HepG2 (cell line): ENCODE results near the gene UNC93A. TPM values are rescaled to one million over a fixed set of nuclear protein-coding genes. Genes with fewer than 3 reads are reported as not detected.

Experiments
- FOXM1 ChIP-seq: sonication (generic); formaldehyde crosslinking; IDR thresholded peaks from 2 replicates; pipeline ENCODE4 v1.5.0; 2020; ENCODE audit warnings: missing genetic modification reagents
- IRF2 ChIP-seq: IDR thresholded peaks from 2 replicates; pipeline ENCODE4 v1.6.1; 2018; ENCODE audit warnings: missing genetic modification reagents, missing compliant biosample characterization
- POLR2A ChIP-seq, 2 experiments: IDR thresholded peaks; 2 replicates each; pipeline ENCODE4 v1.6.1; 2011; ENCODE audit warnings: low read depth in 2 of 2, low read length in 2 of 2, mild to moderate bottlenecking in 1 of 2, moderate library complexity in 1 of 2; ENCODE audit not compliant: insufficient read depth in 1 of 2
- SP5 ChIP-seq: IDR thresholded peaks from 2 replicates; pipeline ENCODE4 v1.6.1; 2016; ENCODE audit warnings: low read depth, borderline replicate concordance
- SRY ChIP-seq: sonication (generic); formaldehyde crosslinking; IDR thresholded peaks from 2 replicates; pipeline ENCODE4 v1.8.0; 2022; ENCODE audit warnings: mild to moderate bottlenecking, missing genetic modification reagents
- ZFP1 ChIP-seq: IDR thresholded peaks from 2 replicates; pipeline ENCODE4 v1.6.1; 2016
- ZFP82 ChIP-seq: sonication (generic); formaldehyde crosslinking; IDR thresholded peaks from 2 replicates; pipeline ENCODE4 v1.5.1; 2020; ENCODE audit warnings: mild to moderate bottlenecking, missing genetic modification reagents, borderline replicate concordance
- ZNF12 ChIP-seq: sonication (generic); formaldehyde crosslinking; IDR thresholded peaks from 2 replicates; pipeline ENCODE4 v1.5.0; 2020; ENCODE audit warnings: missing genetic modification reagents
- ZNF282 ChIP-seq: fragments of 450-650 bp; IDR thresholded peaks from 2 replicates; pipeline ENCODE4 v1.6.1; 2018; ENCODE audit not compliant: partially characterized antibody
- ZNF382 ChIP-seq: sonication (generic); formaldehyde crosslinking; IDR thresholded peaks from 2 replicates; pipeline ENCODE4 v1.5.0; 2020; ENCODE audit warnings: missing genetic modification reagents, mild to moderate bottlenecking, borderline replicate concordance
- ZNF451 ChIP-seq: sonication (generic); formaldehyde crosslinking; IDR thresholded peaks from 2 replicates; pipeline ENCODE4 v1.5.0; 2020; ENCODE audit warnings: mild to moderate bottlenecking, missing genetic modification reagents
- ZNF501 ChIP-seq: sonication (generic); formaldehyde crosslinking; IDR thresholded peaks from 2 replicates; pipeline ENCODE4 v1.5.1; 2020; ENCODE audit warnings: mild to moderate bottlenecking, moderate library complexity, missing genetic modification reagents
- polyA plus RNA-seq, 8 experiments: library from polyadenylated mRNA; depleted of rRNA in 3 of 8; stranded (reverse) in 7 of 8; unstranded in 1 of 8; fragments of >200 nt; fragmentation: Illumina TruSeq in 4 of 8; extraction: Trizol in 4 of 8; gene quantifications; 2 replicates each; pipeline versions ENCODE4 v1.2.1 to v1.2.3, GENCODE V29; 2011 to 2016; ENCODE audit warnings: low read depth in 4 of 8, missing spikeins in 1 of 8, mixed read lengths in 1 of 8; ENCODE audit not compliant: insufficient read depth in 1 of 8
- total RNA-seq, 5 experiments: library from RNA; depleted of rRNA; stranded (reverse); fragments of >200 nt; fragmentation: Illumina TruSeq; extraction: Trizol; gene quantifications; 2 replicates each; pipeline ENCODE4 v1.2.3, GENCODE V29; 2016; ENCODE audit warnings: low read depth in 1 of 5
- TF ChIP-seq, protein P1 (sequence below): sonication (generic); formaldehyde crosslinking; conservative IDR thresholded peaks from 2 replicates; pipeline ENCODE4 v1.4.0; 2020; ENCODE audit warnings: missing genetic modification reagents
- TF ChIP-seq, protein P2 (sequence below): sonication (generic); formaldehyde crosslinking; conservative IDR thresholded peaks from 2 replicates; pipeline ENCODE4 v1.4.0; 2020; ENCODE audit warnings: missing genetic modification reagents
- TF ChIP-seq, protein P3 (sequence below): sonication (generic); formaldehyde crosslinking; IDR thresholded peaks from 2 replicates; pipeline ENCODE4 v1.9.0; 2021; ENCODE audit warnings: missing genetic modification reagents, borderline replicate concordance
- TF ChIP-seq, protein P4 (sequence below): sonication (generic); formaldehyde crosslinking; IDR thresholded peaks from 2 replicates; pipeline ENCODE4 v1.4.0; 2020; ENCODE audit warnings: mild to moderate bottlenecking, missing genetic modification reagents, borderline replicate concordance
- TF ChIP-seq, protein P5 (sequence below): sonication (generic); formaldehyde crosslinking; IDR thresholded peaks from 2 replicates; pipeline ENCODE4 v1.5.0; 2020; ENCODE audit warnings: missing genetic modification reagents
- TF ChIP-seq, protein P6 (sequence below): sonication (generic); formaldehyde crosslinking; conservative IDR thresholded peaks from 2 replicates; pipeline ENCODE4 v1.8.1; 2023; ENCODE audit warnings: missing genetic modification reagents
- TF ChIP-seq, protein P7 (sequence below): sonication (generic); formaldehyde crosslinking; IDR thresholded peaks from 2 replicates; pipeline ENCODE4 v1.9.0; 2022; ENCODE audit warnings: low read depth, missing genetic modification reagents

Gene UNC93A
- total and polyA plus RNA-seq, 2 of the 13 experiments (the other 11 are each of a cell fraction or from before 2014, with no cell fraction given) = 11.0 to 42.7 TPM

DNA sequence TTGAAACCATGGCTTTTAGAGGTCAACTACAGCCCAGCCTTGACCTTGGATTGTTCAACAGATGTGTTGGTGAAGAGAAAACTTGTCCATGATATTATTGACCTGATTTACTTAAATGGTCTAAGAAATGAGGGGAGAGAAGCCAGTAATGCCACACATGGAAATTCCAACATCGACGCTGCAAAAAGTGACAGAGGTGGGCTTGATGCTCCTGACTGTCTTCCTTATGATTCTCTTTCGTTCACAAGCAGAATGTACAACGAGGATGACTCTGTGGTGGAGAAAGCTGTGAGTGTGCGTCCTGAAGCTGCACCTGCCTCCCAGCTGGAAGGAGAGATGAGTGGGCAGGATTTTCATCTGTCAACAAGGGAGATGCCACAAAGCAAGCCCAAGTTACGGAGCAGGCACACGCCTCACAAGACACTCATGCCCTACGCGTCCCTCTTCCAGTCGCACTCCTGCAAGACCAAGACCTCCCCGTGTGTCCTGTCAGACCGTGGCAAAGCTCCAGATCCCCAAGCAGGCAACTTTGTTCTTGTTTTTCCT lies 50.0 kb downstream of the UNC93A start (continued):
- TF ChIP-seq, protein P1, sequence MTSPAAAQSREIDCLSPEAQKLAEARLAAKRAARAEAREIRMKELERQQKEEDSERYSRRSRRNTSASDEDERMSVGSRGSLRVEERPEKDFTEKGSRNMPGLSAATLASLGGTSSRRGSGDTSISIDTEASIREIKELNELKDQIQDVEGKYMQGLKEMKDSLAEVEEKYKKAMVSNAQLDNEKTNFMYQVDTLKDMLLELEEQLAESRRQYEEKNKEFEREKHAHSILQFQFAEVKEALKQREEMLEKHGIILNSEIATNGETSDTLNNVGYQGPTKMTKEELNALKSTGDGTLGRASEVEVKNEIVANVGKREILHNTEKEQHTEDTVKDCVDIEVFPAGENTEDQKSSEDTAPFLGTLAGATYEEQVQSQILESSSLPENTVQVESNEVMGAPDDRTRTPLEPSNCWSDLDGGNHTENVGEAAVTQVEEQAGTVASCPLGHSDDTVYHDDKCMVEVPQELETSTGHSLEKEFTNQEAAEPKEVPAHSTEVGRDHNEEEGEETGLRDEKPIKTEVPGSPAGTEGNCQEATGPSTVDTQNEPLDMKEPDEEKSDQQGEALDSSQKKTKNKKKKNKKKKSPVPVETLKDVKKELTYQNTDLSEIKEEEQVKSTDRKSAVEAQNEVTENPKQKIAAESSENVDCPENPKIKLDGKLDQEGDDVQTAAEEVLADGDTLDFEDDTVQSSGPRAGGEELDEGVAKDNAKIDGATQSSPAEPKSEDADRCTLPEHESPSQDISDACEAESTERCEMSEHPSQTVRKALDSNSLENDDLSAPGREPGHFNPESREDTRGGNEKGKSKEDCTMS = no peak
- TF ChIP-seq, protein P2, sequence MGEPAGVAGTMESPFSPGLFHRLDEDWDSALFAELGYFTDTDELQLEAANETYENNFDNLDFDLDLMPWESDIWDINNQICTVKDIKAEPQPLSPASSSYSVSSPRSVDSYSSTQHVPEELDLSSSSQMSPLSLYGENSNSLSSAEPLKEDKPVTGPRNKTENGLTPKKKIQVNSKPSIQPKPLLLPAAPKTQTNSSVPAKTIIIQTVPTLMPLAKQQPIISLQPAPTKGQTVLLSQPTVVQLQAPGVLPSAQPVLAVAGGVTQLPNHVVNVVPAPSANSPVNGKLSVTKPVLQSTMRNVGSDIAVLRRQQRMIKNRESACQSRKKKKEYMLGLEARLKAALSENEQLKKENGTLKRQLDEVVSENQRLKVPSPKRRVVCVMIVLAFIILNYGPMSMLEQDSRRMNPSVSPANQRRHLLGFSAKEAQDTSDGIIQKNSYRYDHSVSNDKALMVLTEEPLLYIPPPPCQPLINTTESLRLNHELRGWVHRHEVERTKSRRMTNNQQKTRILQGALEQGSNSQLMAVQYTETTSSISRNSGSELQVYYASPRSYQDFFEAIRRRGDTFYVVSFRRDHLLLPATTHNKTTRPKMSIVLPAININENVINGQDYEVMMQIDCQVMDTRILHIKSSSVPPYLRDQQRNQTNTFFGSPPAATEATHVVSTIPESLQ (CRISPR knock-in tag) = no peak
- TF ChIP-seq SRY (CRISPR knock-in tag) = 0 out of 2 replicates have a peak, but pooled peaks have one; percentile 41
- TF ChIP-seq ZNF382 (CRISPR knock-in tag) = no peak
- no peak for TF ChIP-seq ZNF12 (CRISPR knock-in tag)
- TF ChIP-seq POLR2A (IDR thresholded peaks at IDR 0.05; ENCODE audit: insufficient read depth in 1 of 2, low read depth in 2 of 2, low read length in 2 of 2) = no peak
- no peak for TF ChIP-seq ZNF451 (CRISPR knock-in tag)
- no peak for TF ChIP-seq FOXM1
- TF ChIP-seq, protein P3, sequence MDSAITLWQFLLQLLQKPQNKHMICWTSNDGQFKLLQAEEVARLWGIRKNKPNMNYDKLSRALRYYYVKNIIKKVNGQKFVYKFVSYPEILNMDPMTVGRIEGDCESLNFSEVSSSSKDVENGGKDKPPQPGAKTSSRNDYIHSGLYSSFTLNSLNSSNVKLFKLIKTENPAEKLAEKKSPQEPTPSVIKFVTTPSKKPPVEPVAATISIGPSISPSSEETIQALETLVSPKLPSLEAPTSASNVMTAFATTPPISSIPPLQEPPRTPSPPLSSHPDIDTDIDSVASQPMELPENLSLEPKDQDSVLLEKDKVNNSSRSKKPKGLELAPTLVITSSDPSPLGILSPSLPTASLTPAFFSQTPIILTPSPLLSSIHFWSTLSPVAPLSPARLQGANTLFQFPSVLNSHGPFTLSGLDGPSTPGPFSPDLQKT (CRISPR knock-in tag) = no peak
- no peak for TF ChIP-seq ZNF501 (CRISPR knock-in tag)
- TF ChIP-seq, protein P4, sequence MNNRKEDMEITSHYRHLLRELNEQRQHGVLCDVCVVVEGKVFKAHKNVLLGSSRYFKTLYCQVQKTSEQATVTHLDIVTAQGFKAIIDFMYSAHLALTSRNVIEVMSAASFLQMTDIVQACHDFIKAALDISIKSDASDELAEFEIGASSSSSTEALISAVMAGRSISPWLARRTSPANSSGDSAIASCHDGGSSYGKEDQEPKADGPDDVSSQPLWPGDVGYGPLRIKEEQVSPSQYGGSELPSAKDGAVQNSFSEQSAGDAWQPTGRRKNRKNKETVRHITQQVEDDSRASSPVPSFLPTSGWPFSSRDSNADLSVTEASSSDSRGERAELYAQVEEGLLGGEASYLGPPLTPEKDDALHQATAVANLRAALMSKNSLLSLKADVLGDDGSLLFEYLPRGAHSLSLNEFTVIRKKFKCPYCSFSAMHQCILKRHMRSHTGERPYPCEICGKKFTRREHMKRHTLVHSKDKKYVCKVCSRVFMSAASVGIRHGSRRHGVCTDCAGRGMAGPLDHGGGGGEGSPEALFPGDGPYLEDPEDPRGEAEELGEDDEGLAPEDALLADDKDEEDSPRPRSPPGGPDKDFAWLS = peak; percentile 71; the same call in 1 of the 2 replicates
- TF ChIP-seq, protein P5, sequence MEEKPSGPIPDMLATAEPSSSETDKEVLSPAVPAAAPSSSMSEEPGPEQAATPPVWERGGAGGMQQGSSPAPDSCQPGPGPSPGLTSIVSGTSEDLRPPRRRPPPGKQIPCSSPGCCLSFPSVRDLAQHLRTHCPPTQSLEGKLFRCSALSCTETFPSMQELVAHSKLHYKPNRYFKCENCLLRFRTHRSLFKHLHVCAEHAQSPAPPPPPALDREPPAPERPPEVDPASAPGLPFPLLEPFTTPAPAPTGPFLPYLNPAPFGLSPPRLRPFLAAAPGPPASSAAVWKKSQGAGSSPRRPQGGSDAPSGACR (CRISPR knock-in tag) = 0 out of 2 replicates have a peak, but pooled peaks have one; percentile 68
- TF ChIP-seq IRF2 = no peak
- no peak for TF ChIP-seq SP5
- TF ChIP-seq, protein P6, sequence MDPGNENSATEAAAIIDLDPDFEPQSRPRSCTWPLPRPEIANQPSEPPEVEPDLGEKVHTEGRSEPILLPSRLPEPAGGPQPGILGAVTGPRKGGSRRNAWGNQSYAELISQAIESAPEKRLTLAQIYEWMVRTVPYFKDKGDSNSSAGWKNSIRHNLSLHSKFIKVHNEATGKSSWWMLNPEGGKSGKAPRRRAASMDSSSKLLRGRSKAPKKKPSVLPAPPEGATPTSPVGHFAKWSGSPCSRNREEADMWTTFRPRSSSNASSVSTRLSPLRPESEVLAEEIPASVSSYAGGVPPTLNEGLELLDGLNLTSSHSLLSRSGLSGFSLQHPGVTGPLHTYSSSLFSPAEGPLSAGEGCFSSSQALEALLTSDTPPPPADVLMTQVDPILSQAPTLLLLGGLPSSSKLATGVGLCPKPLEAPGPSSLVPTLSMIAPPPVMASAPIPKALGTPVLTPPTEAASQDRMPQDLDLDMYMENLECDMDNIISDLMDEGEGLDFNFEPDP = peak; percentile 83; the same call in 1 of the 2 replicates
- TF ChIP-seq ZFP82 (CRISPR knock-in tag) = no peak
- TF ChIP-seq ZFP1 = no peak
- TF ChIP-seq, protein P7, sequence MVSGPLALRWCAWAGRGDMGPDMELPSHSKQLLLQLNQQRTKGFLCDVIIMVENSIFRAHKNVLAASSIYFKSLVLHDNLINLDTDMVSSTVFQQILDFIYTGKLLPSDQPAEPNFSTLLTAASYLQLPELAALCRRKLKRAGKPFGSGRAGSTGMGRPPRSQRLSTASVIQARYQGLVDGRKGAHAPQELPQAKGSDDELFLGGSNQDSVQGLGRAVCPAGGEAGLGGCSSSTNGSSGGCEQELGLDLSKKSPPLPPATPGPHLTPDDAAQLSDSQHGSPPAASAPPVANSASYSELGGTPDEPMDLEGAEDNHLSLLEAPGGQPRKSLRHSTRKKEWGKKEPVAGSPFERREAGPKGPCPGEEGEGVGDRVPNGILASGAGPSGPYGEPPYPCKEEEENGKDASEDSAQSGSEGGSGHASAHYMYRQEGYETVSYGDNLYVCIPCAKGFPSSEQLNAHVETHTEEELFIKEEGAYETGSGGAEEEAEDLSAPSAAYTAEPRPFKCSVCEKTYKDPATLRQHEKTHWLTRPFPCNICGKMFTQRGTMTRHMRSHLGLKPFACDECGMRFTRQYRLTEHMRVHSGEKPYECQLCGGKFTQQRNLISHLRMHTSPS (CRISPR knock-in tag) = peak; percentile 34; the same call in 1 of the 2 replicates
- no peak for TF ChIP-seq ZNF282
